HepG2 (cell line): ENCODE data around the gene PEAR1. TPM values are rescaled to one million over a fixed set of nuclear protein-coding genes. Genes with fewer than 3 reads are reported as not detected.

Experiments used
- ATAC-seq: fragments of 200-7000 bp; cut with Tn5 transposase; 3 replicates; pipeline ENCODE4 v1.9.1; 2020; ENCODE audit warnings: mild to moderate bottlenecking, moderate library complexity
- BruUV-seq: library from RNA; stranded (reverse); fragments of 400-500 nt; replicated peaks from 2 replicates; lab custom pipeline; 2021; lab: Mats Ljungman, UMichigan
- CTCF ChIA-PET: fragments of 300-600 bp; formaldehyde crosslinking; extraction: SDS; loops from one replicate; lab custom pipeline; 2021; ENCODE audit warnings: low total read pairs, inconsistent platforms, low intra/inter-chr PET ratio; lab: Yijun Ruan, JAX
- POLR2A ChIA-PET: fragments of 350-600 bp; sonication (Branson Sonifier 250); formaldehyde crosslinking; loops from one replicate; lab custom pipeline; 2020; ENCODE audit warnings: antibody characterized with exemption, inconsistent platforms; lab: Yijun Ruan, JAX
- DNase-seq: peaks from one replicate; pipeline ENCODE4 v3.0.0-alpha.2; 2015; ENCODE audit warnings: low spot score
- FAIRE-seq: peaks from 3 replicates; lab custom pipeline; 2011; peaks lifted over from hg19 to GRCh38; lab: Jason Lieb, UNC
- H2AFZ ChIP-seq: one replicate; pipeline ENCODE4 v1.6.1; 2011; ENCODE audit warnings: low read length, inconsistent platforms
- H3K27ac ChIP-seq: fragments of 300-600 bp; 3 replicates; pipeline ENCODE4 v1.8.0; 2011; ENCODE audit warnings: mixed run types, mild to moderate bottlenecking, mixed read lengths, low read length, inconsistent platforms; ENCODE audit not compliant: insufficient read depth; ENCODE audit errors: extremely low read length
- H3K27me3 ChIP-seq, 2 experiments: fragments of 200-600 bp in 1 of 2; 2 replicates in 1 of 2; 3 replicates in 1 of 2; pipeline versions ENCODE4 v1.6.0 to v1.8.0; 2011; ENCODE audit warnings: low read length in 2 of 2, mild to moderate bottlenecking in 2 of 2, moderate library complexity in 2 of 2, inconsistent platforms in 1 of 2; ENCODE audit not compliant: insufficient read depth in 2 of 2, control insufficient read depth in 1 of 2
- H3K36me3 ChIP-seq, 2 experiments: fragments of 200-600 bp in 1 of 2; replicated peaks in 1 of 2; 2 replicates in 1 of 2; 3 replicates in 1 of 2; pipeline versions ENCODE4 v1.5.1 to v1.8.0; 2011; ENCODE audit warnings: low read length in 2 of 2, inconsistent platforms in 1 of 2; ENCODE audit not compliant: insufficient read depth in 2 of 2, control insufficient read depth in 1 of 2
- H3K4me1 ChIP-seq: 2 replicates; pipeline ENCODE4 v1.5.1; 2012; ENCODE audit warnings: low read length, inconsistent platforms; ENCODE audit not compliant: insufficient read depth
- H3K4me2 ChIP-seq: 2 replicates; pipeline ENCODE4 v1.6.0; 2011; ENCODE audit warnings: low read depth, low read length, inconsistent platforms
- H3K4me3 ChIP-seq, 3 experiments: fragments of 200-600 bp in 1 of 3; sonication (generic), shearing (Covaris generic) in 1 of 3; replicated peaks in 1 of 3; 2 replicates each; pipeline ENCODE4 v1.5.1; 2011 to 2016; ENCODE audit warnings: low read length in 3 of 3, inconsistent platforms in 2 of 3, low read depth in 2 of 3, mild to moderate bottlenecking in 2 of 3, control low read depth in 1 of 3, mixed read lengths in 1 of 3; ENCODE audit not compliant: insufficient read depth in 1 of 3
- H3K79me2 ChIP-seq: one replicate; pipeline ENCODE4 v1.6.1; 2011; ENCODE audit warnings: low read length, inconsistent platforms; ENCODE audit not compliant: insufficient read depth
- H3K9ac ChIP-seq: 2 replicates; pipeline ENCODE4 v1.6.0; 2011; ENCODE audit warnings: mild to moderate bottlenecking, low read depth, low read length, inconsistent platforms; ENCODE audit not compliant: insufficient read depth
- H3K9me3 ChIP-seq: 2 replicates; pipeline ENCODE4 v1.5.1; 2012; ENCODE audit warnings: mild to moderate bottlenecking, low read length
- H4K20me1 ChIP-seq: 2 replicates; pipeline ENCODE4 v1.6.0; 2011; ENCODE audit warnings: inconsistent platforms, mild to moderate bottlenecking, low read length, moderate library complexity; ENCODE audit not compliant: insufficient read depth
- CC2D1A ChIP-seq: sonication (generic); formaldehyde crosslinking; IDR thresholded peaks from 2 replicates; pipeline ENCODE4 v1.8.1; 2023; ENCODE audit warnings: mild to moderate bottlenecking, missing genetic modification reagents
- CCDC6 ChIP-seq: sonication (generic); formaldehyde crosslinking; IDR thresholded peaks from 2 replicates; pipeline ENCODE4 v1.8.1; 2022; ENCODE audit warnings: mild to moderate bottlenecking, missing genetic modification reagents, moderate library complexity
- JDP2 ChIP-seq: sonication (generic); formaldehyde crosslinking; IDR thresholded peaks from 2 replicates; pipeline ENCODE4 v1.8.1; 2022; ENCODE audit warnings: missing genetic modification reagents, borderline replicate concordance
- JUNB ChIP-seq: sonication (generic); formaldehyde crosslinking; IDR thresholded peaks from 2 replicates; pipeline ENCODE4 v1.8.0; 2022; ENCODE audit warnings: missing genetic modification reagents, mild to moderate bottlenecking, borderline replicate concordance
- KLF13 ChIP-seq: sonication (generic); formaldehyde crosslinking; IDR thresholded peaks from 2 replicates; pipeline ENCODE4 v1.4.0; 2020; ENCODE audit warnings: mild to moderate bottlenecking, missing genetic modification reagents
- MIER3 ChIP-seq: IDR thresholded peaks from 2 replicates; pipeline ENCODE4 v1.6.1; 2016; ENCODE audit warnings: missing compliant biosample characterization, borderline replicate concordance
- NCOA2 ChIP-seq: sonication (generic); formaldehyde crosslinking; IDR thresholded peaks from 2 replicates; pipeline ENCODE4 v1.8.0; 2022; ENCODE audit warnings: inconsistent platforms
- NCOA5 ChIP-seq: sonication (generic); formaldehyde crosslinking; IDR thresholded peaks from 2 replicates; pipeline ENCODE4 v1.4.0; 2020; ENCODE audit warnings: missing genetic modification reagents
- PRMT3 ChIP-seq: sonication (generic); formaldehyde crosslinking; IDR thresholded peaks from 2 replicates; pipeline ENCODE4 v1.8.1; 2022; ENCODE audit warnings: low read depth, mild to moderate bottlenecking, moderate library complexity, missing genetic modification reagents, borderline replicate concordance
- REPIN1 ChIP-seq: sonication (generic); formaldehyde crosslinking; IDR thresholded peaks from 2 replicates; pipeline ENCODE4 v1.8.0; 2022; ENCODE audit warnings: missing genetic modification reagents, low read depth, mild to moderate bottlenecking, borderline replicate concordance
- ZFP36L1 ChIP-seq: sonication (generic); formaldehyde crosslinking; IDR thresholded peaks from 2 replicates; pipeline ENCODE4 v1.8.0; 2022; ENCODE audit warnings: mild to moderate bottlenecking, missing genetic modification reagents, moderate library complexity
- ZNF136 ChIP-seq: sonication (generic); formaldehyde crosslinking; IDR thresholded peaks from 2 replicates; pipeline ENCODE4 v1.8.1; 2022; ENCODE audit warnings: low read depth, mild to moderate bottlenecking, moderate library complexity, missing genetic modification reagents
- ZNF343 ChIP-seq: sonication (generic); formaldehyde crosslinking; IDR thresholded peaks from 2 replicates; pipeline ENCODE4 v1.4.0; 2020; ENCODE audit warnings: mild to moderate bottlenecking, missing genetic modification reagents
- ZNF496 ChIP-seq: sonication (generic); formaldehyde crosslinking; IDR thresholded peaks from 2 replicates; pipeline ENCODE4 v1.8.1; 2023; ENCODE audit warnings: mild to moderate bottlenecking, moderate library complexity, missing genetic modification reagents; ENCODE audit not compliant: insufficient replicate concordance
- ZNF615 ChIP-seq: sonication (generic); formaldehyde crosslinking; IDR thresholded peaks from 2 replicates; pipeline ENCODE4 v1.5.0; 2020; ENCODE audit warnings: mild to moderate bottlenecking, missing genetic modification reagents, borderline replicate concordance
- ZNF674 ChIP-seq: sonication (generic); formaldehyde crosslinking; IDR thresholded peaks from 2 replicates; pipeline ENCODE4 v1.5.0; 2020; ENCODE audit warnings: low read depth, mild to moderate bottlenecking, missing genetic modification reagents
- ZNF83 ChIP-seq: sonication (generic); formaldehyde crosslinking; IDR thresholded peaks from 2 replicates; pipeline ENCODE4 v1.4.0; 2020; ENCODE audit warnings: missing genetic modification reagents, mild to moderate bottlenecking, borderline replicate concordance
- WGBS: methylation state at CpG from one replicate; pipeline ENCODE4 v1.1.6; 2017; ENCODE audit warnings: low lambda C conversion rate; 5-methylcytosine and 5-hydroxymethylcytosine counted together
- in situ Hi-C: cut with HindIII; loops from 2 replicates; pipeline ENCODE4 v1.10.0; 2017; ENCODE audit warnings: low pct_unique_long_range_greater_than_20kb; ENCODE audit not compliant: extremely low pct_ligation_motif_present
- intact Hi-C: fragments of 100-400 bp; cut with micrococcal nuclease; formaldehyde crosslinking; loops from one replicate; pipeline ENCODE4 v1.10.0; 2022; ENCODE audit not compliant: unreplicated experiment
- polyA plus RNA-seq, 8 experiments: library from polyadenylated mRNA; depleted of rRNA in 3 of 8; stranded (reverse) in 7 of 8; unstranded in 1 of 8; fragments of >200 nt; fragmentation: Illumina TruSeq in 4 of 8; extraction: Trizol in 4 of 8; gene quantifications; 2 replicates each; pipeline versions ENCODE4 v1.2.1 to v1.2.3, GENCODE V29; 2011 to 2016; ENCODE audit warnings: low read depth in 4 of 8, missing spikeins in 1 of 8, mixed read lengths in 1 of 8; ENCODE audit not compliant: insufficient read depth in 1 of 8
- total RNA-seq, 5 experiments: library from RNA; depleted of rRNA; stranded (reverse); fragments of >200 nt; fragmentation: Illumina TruSeq; extraction: Trizol; gene quantifications; 2 replicates each; pipeline ENCODE4 v1.2.3, GENCODE V29; 2016; ENCODE audit warnings: low read depth in 1 of 5
- TF ChIP-seq, protein P1 (sequence below): sonication (generic); formaldehyde crosslinking; IDR thresholded peaks from 2 replicates; pipeline ENCODE4 v1.4.0; 2020; ENCODE audit warnings: missing genetic modification reagents, borderline replicate concordance
- TF ChIP-seq, protein P2 (sequence below): IDR thresholded peaks from 2 replicates; pipeline ENCODE4 v1.6.1; 2016; ENCODE audit warnings: low read depth, missing genetic modification reagents, missing compliant biosample characterization

The PEAR1 gene
- total and polyA plus RNA-seq, 2 of the 13 experiments (the other 11 are each of a cell fraction or from before 2014, with no cell fraction given), result 0.27 to 0.41 TPM

DNA sequence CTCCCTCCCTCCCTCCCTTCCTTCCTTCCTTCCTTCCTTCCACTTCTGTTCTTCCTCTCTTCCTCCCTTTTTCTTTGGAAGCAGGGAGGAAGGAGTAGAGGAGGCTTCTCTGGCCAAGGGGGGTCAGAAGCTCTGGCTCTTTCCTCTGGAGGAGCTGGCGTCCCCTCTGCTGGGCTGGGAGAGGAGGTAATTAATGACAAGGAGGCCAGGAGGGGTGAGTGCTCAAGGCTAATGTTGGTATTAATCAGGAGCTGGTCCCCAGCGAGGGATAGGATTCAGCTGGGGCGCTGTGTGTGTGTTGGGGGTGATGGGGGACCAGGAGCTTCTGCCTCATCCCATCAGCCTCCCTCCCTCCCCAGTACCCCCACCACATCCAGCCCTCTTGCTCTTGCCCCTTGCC is 6.2 kb upstream of the PEAR1 start:
- ChIA-PET POLR2A (no interaction called here), CTCF (no interaction called here)
- no peak for FAIRE-seq
- Histone ChIP-seq H3K4me3 (no peak overlapping the region), H3K79me2 (no peaks in the 10 kb centered on the region), H3K4me2 (no peak overlapping the region), H3K9ac (no peak overlapping the region), H3K27ac (no peak overlapping the region), H3K9me3 (no peaks in the 10 kb centered on the region), H3K27me3 (peaks cover 2 to 71% of the 10 kb centered on the region in 2 experiments), H3K4me1 (no peaks in the 10 kb centered on the region), H4K20me1 (no peaks in the 10 kb centered on the region), H3K36me3 (no peaks in the 10 kb centered on the region), H2AFZ (no peak overlapping the region)
- WGBS, result 0% methylated on average over 2 of the region's 3 CpGs
- BruUV-seq, result no TSS peak
- ATAC-seq, result no peak
- intact Hi-C loops (no loop called here), in situ Hi-C loops (no loop called here)
- TF ChIP-seq ZNF674, result no peak
- no peak for TF ChIP-seq ZNF343
- TF ChIP-seq ZNF83 (CRISPR knock-in tag), result no peak
- TF ChIP-seq NCOA2, result no peak
- TF ChIP-seq KLF13 (CRISPR knock-in tag), result no peak
- no peak for TF ChIP-seq REPIN1 (CRISPR knock-in tag)
- no peak for TF ChIP-seq CC2D1A (CRISPR knock-in tag)
- TF ChIP-seq JUNB, result no peak
- no peak for TF ChIP-seq CCDC6 (CRISPR knock-in tag)
- TF ChIP-seq MIER3, result no peak
- TF ChIP-seq, protein P1, sequence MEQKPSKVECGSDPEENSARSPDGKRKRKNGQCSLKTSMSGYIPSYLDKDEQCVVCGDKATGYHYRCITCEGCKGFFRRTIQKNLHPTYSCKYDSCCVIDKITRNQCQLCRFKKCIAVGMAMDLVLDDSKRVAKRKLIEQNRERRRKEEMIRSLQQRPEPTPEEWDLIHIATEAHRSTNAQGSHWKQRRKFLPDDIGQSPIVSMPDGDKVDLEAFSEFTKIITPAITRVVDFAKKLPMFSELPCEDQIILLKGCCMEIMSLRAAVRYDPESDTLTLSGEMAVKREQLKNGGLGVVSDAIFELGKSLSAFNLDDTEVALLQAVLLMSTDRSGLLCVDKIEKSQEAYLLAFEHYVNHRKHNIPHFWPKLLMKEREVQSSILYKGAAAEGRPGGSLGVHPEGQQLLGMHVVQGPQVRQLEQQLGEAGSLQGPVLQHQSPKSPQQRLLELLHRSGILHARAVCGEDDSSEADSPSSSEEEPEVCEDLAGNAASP (CRISPR knock-in tag), result no peak
- no peak for TF ChIP-seq ZNF136
- TF ChIP-seq NCOA5 (CRISPR knock-in tag), result no peak
- TF ChIP-seq ZFP36L1 (CRISPR knock-in tag), result no peak
- no peak for TF ChIP-seq PRMT3 (CRISPR knock-in tag)
- TF ChIP-seq, protein P2, sequence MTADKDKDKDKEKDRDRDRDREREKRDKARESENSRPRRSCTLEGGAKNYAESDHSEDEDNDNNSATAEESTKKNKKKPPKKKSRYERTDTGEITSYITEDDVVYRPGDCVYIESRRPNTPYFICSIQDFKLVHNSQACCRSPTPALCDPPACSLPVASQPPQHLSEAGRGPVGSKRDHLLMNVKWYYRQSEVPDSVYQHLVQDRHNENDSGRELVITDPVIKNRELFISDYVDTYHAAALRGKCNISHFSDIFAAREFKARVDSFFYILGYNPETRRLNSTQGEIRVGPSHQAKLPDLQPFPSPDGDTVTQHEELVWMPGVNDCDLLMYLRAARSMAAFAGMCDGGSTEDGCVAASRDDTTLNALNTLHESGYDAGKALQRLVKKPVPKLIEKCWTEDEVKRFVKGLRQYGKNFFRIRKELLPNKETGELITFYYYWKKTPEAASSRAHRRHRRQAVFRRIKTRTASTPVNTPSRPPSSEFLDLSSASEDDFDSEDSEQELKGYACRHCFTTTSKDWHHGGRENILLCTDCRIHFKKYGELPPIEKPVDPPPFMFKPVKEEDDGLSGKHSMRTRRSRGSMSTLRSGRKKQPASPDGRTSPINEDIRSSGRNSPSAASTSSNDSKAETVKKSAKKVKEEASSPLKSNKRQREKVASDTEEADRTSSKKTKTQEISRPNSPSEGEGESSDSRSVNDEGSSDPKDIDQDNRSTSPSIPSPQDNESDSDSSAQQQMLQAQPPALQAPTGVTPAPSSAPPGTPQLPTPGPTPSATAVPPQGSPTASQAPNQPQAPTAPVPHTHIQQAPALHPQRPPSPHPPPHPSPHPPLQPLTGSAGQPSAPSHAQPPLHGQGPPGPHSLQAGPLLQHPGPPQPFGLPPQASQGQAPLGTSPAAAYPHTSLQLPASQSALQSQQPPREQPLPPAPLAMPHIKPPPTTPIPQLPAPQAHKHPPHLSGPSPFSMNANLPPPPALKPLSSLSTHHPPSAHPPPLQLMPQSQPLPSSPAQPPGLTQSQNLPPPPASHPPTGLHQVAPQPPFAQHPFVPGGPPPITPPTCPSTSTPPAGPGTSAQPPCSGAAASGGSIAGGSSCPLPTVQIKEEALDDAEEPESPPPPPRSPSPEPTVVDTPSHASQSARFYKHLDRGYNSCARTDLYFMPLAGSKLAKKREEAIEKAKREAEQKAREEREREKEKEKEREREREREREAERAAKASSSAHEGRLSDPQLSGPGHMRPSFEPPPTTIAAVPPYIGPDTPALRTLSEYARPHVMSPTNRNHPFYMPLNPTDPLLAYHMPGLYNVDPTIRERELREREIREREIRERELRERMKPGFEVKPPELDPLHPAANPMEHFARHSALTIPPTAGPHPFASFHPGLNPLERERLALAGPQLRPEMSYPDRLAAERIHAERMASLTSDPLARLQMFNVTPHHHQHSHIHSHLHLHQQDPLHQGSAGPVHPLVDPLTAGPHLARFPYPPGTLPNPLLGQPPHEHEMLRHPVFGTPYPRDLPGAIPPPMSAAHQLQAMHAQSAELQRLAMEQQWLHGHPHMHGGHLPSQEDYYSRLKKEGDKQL, result no peak
- no peak for TF ChIP-seq ZNF496 (CRISPR knock-in tag)
- TF ChIP-seq JDP2 (CRISPR knock-in tag), result no peak
- no peak for TF ChIP-seq ZNF615 (CRISPR knock-in tag)
- no peak for DNase-seq
